ENCODE measurements around the gene KRTAP13-1.

Gene KRTAP13-1, protein sequence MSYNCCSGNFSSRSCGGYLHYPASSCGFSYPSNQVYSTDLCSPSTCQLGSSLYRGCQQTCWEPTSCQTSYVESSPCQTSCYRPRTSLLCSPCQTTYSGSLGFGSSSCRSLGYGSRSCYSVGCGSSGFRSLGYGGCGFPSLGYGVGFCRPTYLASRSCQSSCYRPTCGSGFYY

DNA sequence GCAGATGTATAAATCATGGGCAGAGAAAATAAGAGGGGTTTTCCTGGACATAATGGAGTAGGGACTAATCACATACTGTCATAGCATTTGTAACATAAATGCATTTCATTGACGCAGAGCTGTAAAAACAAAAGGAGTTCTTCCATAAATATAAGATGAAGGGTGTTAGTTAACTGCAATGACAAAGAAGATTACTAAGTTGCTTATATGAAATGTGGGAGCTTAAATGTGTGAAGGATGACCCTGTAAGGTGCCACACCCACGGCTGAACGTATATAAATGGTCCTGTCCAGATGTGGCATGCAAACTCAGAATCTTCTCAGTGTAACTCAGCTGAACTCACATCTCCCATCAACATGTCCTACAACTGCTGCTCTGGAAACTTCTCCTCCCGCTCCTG, at the start of gene KRTAP13-1:
Gene KRTAP13-1 (plus strand): TSS at position 301 of the 400 bp plus-strand sequence. CDS start 56 bp downstream, at position 357.
- H3K4me1 Mint-ChIP-seq: no peaks in the 10 kb centered on the region
- CTCF ChIA-PET: interaction anchor here (1.4 kb wide), 1 partner anchor 13 kb away, joined by 4 read pairs; no protein-coding TSS in a partner anchor

GRCh38 chr21:30348506-30348905, 47.3 kb upstream of the KRTAP13-1 start, which contains the start of gene KRTAP23-1:
Gene KRTAP23-1 (minus strand): TSS chr21:30348606. CDS start chr21:30348606, 0 bp downstream.
- H3K27ac Mint-ChIP-seq: no peak within 1 kb of the TSS
- H3K9me3 Mint-ChIP-seq: no peaks in the 10 kb centered on the region
- DNase-seq: no peak
- H3K27me3 Mint-ChIP-seq: no peaks in the 10 kb centered on the region
- no peaks in the 10 kb centered on the region for H3K36me3 Mint-ChIP-seq
- H3K4me3 Mint-ChIP-seq: no peak within 1 kb of the TSS
- CTCF ChIA-PET: no interaction called here
- H3K4me1 Mint-ChIP-seq: no peaks in the 10 kb centered on the region

More for the DNA sequence above, at the start of gene KRTAP13-1:
- Mint-ChIP-seq H3K27ac (no peak within 1 kb of the TSS), H3K27me3 (no peaks in the 10 kb centered on the region), H3K4me3 (no peak within 1 kb of the TSS), H3K9me3 (peaks cover 1% of the 10 kb centered on the region), H3K36me3 (no peaks in the 10 kb centered on the region)
- DNase-seq: no peak

GRCh38 chr21:30349572-30349971, 46.3 kb upstream of the KRTAP13-1 start:
- no peaks in the 10 kb centered on the region for H3K9me3 Mint-ChIP-seq
- H3K27ac Mint-ChIP-seq: no peak overlapping the region
- CTCF ChIA-PET: no interaction called here
- no peak for DNase-seq
- H3K36me3 Mint-ChIP-seq: no peaks in the 10 kb centered on the region
- peaks cover 4% of the 10 kb centered on the region for H3K27me3 Mint-ChIP-seq
- no peak overlapping the region for H3K4me3 Mint-ChIP-seq
- H3K4me1 Mint-ChIP-seq: no peaks in the 10 kb centered on the region

GRCh38 chr21:30351534-30351933, 44.3 kb upstream of the KRTAP13-1 start:
- DNase-seq: no peak
- Mint-ChIP-seq H3K27me3 (peaks cover 4% of the 10 kb centered on the region), H3K4me1 (no peaks in the 10 kb centered on the region), H3K27ac (no peak overlapping the region), H3K36me3 (no peaks in the 10 kb centered on the region), H3K9me3 (no peaks in the 10 kb centered on the region), H3K4me3 (no peak overlapping the region)
- CTCF ChIA-PET: no interaction called here

DNA sequence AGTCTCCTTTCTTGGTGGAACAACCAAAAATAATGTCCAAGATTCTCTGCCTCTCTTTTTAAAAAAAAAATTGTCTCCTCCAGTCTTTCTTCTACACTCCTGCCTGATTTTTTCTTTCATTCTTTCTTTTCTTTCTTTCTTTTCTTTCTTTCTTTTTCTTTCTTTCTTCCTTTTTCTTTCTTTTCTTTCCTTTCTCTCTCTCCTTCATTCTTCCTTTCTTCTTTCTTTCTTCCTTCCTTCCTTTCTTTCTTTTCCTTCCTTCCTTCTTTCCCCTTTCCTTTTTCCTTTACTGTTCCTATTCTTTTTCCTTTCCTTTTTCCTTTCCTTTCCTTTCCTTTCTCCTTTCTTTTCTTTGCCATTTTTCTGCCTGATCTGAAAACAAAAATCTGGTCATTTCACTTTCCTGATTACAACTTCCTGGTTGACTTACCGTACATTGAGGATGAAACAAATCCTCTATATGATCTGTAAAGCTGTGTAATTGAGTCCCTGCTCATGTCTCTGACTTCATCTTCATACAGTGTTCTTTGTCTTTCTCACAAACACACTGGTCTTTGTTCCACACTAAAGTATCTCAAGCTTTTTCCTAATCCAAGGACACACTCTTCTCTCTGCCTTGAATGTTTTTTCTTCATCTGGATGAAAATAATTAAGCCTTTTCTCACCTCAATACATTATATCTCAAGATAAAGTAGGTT, 41.4 kb upstream of the KRTAP13-1 start:
- DNase-seq: no peak
- no peak overlapping the region for H3K27ac Mint-ChIP-seq
- CTCF ChIA-PET: no interaction called here
- no peaks in the 10 kb centered on the region for H3K9me3 Mint-ChIP-seq
- H3K4me1 Mint-ChIP-seq: no peaks in the 10 kb centered on the region
- peaks cover 4% of the 10 kb centered on the region for H3K27me3 Mint-ChIP-seq
- H3K4me3 Mint-ChIP-seq: no peak overlapping the region
- H3K36me3 Mint-ChIP-seq: no peaks in the 10 kb centered on the region

GRCh38 chr21:30355906-30356305, 39.9 kb upstream of the KRTAP13-1 start:
- Mint-ChIP-seq H3K4me3 (no peak overlapping the region), H3K9me3 (no peaks in the 10 kb centered on the region), H3K36me3 (no peaks in the 10 kb centered on the region), H3K27ac (no peak overlapping the region), H3K4me1 (no peaks in the 10 kb centered on the region), H3K27me3 (peaks cover 4% of the 10 kb centered on the region)
- CTCF ChIA-PET: no interaction called here
- DNase-seq: no peak

DNA sequence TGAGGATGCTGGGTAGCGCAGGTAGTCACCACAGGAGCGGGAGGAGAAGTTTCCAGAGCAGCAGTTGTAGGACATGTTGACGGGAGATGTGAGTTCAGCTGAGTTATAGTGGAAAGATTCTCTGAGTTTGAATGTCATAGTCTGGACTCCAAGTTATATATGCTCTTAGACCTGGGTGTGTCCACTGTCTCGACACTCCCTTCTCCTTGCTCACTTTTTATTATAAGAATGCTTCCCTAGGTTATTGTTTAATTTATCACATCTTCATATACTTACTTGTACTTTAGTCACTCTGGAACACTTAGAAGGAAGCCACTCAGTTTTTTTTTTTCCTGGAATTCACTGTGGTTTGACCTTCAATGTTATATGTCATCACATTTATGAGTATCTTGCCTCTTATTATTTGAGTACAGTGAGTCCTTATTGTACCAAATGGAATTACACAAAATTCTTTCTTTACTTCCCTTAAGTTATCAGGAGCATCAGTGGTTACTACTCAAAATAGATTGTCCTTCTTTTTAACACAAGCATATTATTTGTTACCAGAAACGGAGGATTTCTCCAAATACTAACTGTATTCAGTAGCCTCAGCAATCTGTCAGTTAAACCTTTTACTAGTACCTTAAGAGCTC, 23.6 kb upstream of the KRTAP13-1 start, which contains the start of gene KRTAP13-2:
Gene KRTAP13-2 (minus strand): TSS at position 133 of the 632 bp plus-strand sequence. CDS start 58 bp downstream, at position 75.
- H3K36me3 Mint-ChIP-seq: no peaks in the 10 kb centered on the region
- H3K27ac Mint-ChIP-seq: no peak within 1 kb of the TSS

DNA sequence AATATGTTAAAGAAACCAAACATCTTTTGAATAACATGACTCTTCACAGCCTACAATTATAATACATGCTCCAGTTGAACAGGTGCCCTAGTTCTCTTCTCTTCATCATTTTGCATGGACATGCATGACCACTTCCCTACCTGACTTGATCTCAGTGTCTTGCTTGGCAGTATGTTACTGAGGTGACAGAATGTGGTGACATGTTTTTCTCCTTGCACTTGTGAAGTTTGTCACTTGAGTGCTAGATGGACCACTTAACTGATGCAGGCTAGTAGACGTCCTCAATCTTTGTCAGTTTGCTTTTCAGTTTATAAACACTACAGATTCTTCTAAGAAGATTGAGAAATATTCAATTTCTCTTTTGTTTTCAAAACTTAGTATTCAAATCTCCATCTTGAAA, 13.6 kb upstream of the KRTAP13-1 start:
- H3K27me3 Mint-ChIP-seq: no peaks in the 10 kb centered on the region
- H3K4me3 Mint-ChIP-seq: no peak overlapping the region
- H3K9me3 Mint-ChIP-seq: no peaks in the 10 kb centered on the region
- CTCF ChIA-PET: no interaction called here
- no peaks in the 10 kb centered on the region for H3K36me3 Mint-ChIP-seq
- H3K4me1 Mint-ChIP-seq: no peaks in the 10 kb centered on the region
- H3K27ac Mint-ChIP-seq: no peak overlapping the region
- DNase-seq: no peak

More for the DNA sequence above, 23.6 kb upstream of the KRTAP13-1 start, which contains the start of gene KRTAP13-2:
- Mint-ChIP-seq H3K27me3 (peaks cover 5% of the 10 kb centered on the region), H3K4me1 (no peaks in the 10 kb centered on the region), H3K9me3 (no peaks in the 10 kb centered on the region), H3K4me3 (no peak within 1 kb of the TSS)
- CTCF ChIA-PET: no interaction called here
- no peak for DNase-seq

- no peaks in the 10 kb centered on the region for H3K27me3 Mint-ChIP-seq
- CTCF ChIA-PET: no interaction called here
- no peaks in the 10 kb centered on the region for H3K36me3 Mint-ChIP-seq
- no peak overlapping the region for H3K4me3 Mint-ChIP-seq
- peaks cover 5% of the 10 kb centered on the region for H3K9me3 Mint-ChIP-seq
- no peaks in the 10 kb centered on the region for H3K4me1 Mint-ChIP-seq
- H3K27ac Mint-ChIP-seq: no peak overlapping the region
- DNase-seq: no peak
Measured at GRCh38 chr21:30391492-30392025, 4.3 kb upstream of the KRTAP13-1 start.

GRCh38 chr21:30408782-30409494, 13.1 kb downstream of the KRTAP13-1 start:
- Mint-ChIP-seq H3K4me3 (no peak overlapping the region), H3K9me3 (no peaks in the 10 kb centered on the region), H3K4me1 (peaks cover 2% of the 10 kb centered on the region), H3K36me3 (no peaks in the 10 kb centered on the region), H3K27me3 (peaks cover 3% of the 10 kb centered on the region), H3K27ac (no peak overlapping the region)
- CTCF ChIA-PET: interaction anchor here (0.7 to 1.3 kb wide), 2 partner anchors 13 to 64 kb away, joined by 4 read pairs; partner anchors contain the start of gene KRTAP13-1
- peak; percentile 23 for DNase-seq

GRCh38 chr21:30415993-30416392, 20.2 kb downstream of the KRTAP13-1 start:
- peaks cover 5% of the 10 kb centered on the region for H3K9me3 Mint-ChIP-seq
- H3K4me3 Mint-ChIP-seq: no peak overlapping the region
- H3K27me3 Mint-ChIP-seq: no peaks in the 10 kb centered on the region
- H3K27ac Mint-ChIP-seq: no peak overlapping the region
- H3K36me3 Mint-ChIP-seq: no peaks in the 10 kb centered on the region
- no peak for DNase-seq
- CTCF ChIA-PET: no interaction called here
- H3K4me1 Mint-ChIP-seq: no peaks in the 10 kb centered on the region

DNA sequence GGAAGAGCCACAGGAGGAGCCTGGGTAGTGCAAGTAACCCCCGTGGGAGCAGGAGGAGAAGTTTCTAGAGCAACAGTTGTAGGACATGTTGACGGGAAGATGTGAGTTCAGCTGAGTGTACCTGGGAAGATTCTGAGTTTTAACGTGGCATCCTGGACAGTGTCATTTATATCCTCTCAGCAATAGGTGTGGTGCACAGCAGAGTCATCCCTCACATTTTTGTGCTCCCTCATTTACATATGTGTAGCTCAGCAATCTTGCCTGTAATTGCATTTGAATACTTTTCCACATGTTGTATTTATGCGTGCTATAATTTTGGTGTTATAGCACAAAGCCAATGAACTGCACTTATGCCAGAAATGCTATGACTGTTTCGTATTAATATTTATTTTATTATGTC, 30.0 kb downstream of the KRTAP13-1 start, which contains the start of gene KRTAP13-3:
Gene KRTAP13-3 (minus strand): TSS at position 101 of the 400 bp plus-strand sequence. CDS start 14 bp downstream, at position 87.
- H3K27me3 Mint-ChIP-seq: peaks cover 5% of the 10 kb centered on the region
- DNase-seq: no peak
- no peaks in the 10 kb centered on the region for H3K4me1 Mint-ChIP-seq
- H3K9me3 Mint-ChIP-seq: no peaks in the 10 kb centered on the region
- CTCF ChIA-PET: no interaction called here
- no peak within 1 kb of the TSS for H3K27ac Mint-ChIP-seq
- H3K4me3 Mint-ChIP-seq: no peak within 1 kb of the TSS
- no peaks in the 10 kb centered on the region for H3K36me3 Mint-ChIP-seq

GRCh38 chr21:30426731-30427130, 30.9 kb downstream of the KRTAP13-1 start:
- Mint-ChIP-seq H3K9me3 (no peaks in the 10 kb centered on the region), H3K36me3 (no peaks in the 10 kb centered on the region), H3K27ac (no peak overlapping the region), H3K4me1 (no peaks in the 10 kb centered on the region), H3K4me3 (no peak overlapping the region), H3K27me3 (peaks cover 5% of the 10 kb centered on the region)
- CTCF ChIA-PET: no interaction called here
- DNase-seq: no peak

DNA sequence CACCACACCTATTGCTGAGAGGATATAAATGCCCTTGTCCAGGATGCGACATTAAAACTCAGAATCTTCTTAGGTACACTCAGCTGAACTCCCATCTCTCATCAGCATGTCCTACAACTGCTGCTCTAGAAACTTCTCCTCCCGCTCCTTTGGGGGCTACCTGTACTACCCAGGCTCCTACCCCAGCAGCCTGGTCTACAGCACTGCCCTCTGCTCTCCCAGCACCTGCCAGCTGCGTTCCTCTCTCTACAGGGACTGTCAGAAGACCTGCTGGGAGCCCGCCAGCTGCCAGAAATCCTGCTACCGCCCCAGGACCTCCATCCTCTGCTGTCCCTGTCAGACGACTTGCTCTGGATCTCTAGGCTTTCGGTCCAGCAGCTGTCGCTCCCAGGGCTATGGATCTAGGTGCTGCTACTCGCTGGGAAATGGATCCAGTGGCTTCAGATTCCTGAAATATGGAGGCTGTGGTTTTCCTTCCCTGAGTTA, 34.4 kb downstream of the KRTAP13-1 start, which contains the start of gene KRTAP13-4:
Gene KRTAP13-4 (plus strand): TSS at position 51 of the 486 bp plus-strand sequence. CDS start 56 bp downstream, at position 107.
- no peak for DNase-seq
- H3K27ac Mint-ChIP-seq: no peak within 1 kb of the TSS
- H3K27me3 Mint-ChIP-seq: peaks cover 5% of the 10 kb centered on the region
- H3K4me3 Mint-ChIP-seq: no peak within 1 kb of the TSS
- CTCF ChIA-PET: no interaction called here
- no peaks in the 10 kb centered on the region for H3K36me3 Mint-ChIP-seq
- no peaks in the 10 kb centered on the region for H3K4me1 Mint-ChIP-seq
- no peaks in the 10 kb centered on the region for H3K9me3 Mint-ChIP-seq

Measured in activated naive CD4-positive, alpha-beta T cell treated with anti-CD3 and anti-CD28 coated beads, Interleukin-2, amount 10 ng/mL, durations not matched to agents 7 days and 5 days (primary cell).